ENCODE data around the gene ZNF217.

DNA sequence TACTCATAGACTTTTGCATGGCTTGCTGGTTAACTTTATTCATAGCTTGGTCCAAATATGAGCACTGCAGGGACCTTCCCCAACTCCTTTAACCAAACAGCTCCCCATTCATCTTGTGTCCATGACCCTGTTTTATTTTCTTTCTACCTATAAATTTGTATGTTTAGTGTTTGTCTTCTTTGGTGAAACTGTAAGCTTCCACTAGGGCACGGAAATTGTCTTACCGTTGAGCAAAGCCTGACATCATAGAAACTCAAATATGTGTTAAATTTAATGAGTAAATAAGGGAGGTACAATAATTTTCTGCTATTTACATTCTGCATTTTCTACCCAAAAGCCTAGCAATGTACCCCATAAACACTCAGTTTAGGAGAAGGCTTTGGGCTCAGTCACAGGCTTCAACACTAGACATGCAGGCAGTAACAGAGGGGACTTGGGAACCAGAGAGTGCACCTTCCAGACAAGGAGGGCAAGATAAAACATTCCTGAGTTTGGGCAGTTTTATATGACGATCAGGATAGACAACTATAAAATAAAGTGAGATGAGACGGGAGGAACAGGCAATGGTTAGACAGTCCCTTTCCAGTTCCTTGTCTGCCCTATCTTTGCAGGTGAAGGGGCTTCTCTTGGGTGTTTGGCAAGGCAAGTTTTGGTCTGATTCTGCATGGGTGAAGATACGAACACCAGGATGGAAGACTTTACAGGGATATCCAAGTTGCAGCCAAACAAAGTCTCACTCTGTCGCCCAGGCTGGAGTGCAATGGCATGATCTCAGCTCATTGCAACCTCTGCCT is 46.2 kb upstream of the ZNF217 start:
- TF ChIP-seq, protein P1, sequence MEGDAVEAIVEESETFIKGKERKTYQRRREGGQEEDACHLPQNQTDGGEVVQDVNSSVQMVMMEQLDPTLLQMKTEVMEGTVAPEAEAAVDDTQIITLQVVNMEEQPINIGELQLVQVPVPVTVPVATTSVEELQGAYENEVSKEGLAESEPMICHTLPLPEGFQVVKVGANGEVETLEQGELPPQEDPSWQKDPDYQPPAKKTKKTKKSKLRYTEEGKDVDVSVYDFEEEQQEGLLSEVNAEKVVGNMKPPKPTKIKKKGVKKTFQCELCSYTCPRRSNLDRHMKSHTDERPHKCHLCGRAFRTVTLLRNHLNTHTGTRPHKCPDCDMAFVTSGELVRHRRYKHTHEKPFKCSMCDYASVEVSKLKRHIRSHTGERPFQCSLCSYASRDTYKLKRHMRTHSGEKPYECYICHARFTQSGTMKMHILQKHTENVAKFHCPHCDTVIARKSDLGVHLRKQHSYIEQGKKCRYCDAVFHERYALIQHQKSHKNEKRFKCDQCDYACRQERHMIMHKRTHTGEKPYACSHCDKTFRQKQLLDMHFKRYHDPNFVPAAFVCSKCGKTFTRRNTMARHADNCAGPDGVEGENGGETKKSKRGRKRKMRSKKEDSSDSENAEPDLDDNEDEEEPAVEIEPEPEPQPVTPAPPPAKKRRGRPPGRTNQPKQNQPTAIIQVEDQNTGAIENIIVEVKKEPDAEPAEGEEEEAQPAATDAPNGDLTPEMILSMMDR (IDR thresholded peaks at IDR 0.05; ENCODE audit: low read depth, low read length), result no peak
- no peak for TF ChIP-seq POLR2A (IDR thresholded peaks at IDR 0.05; ENCODE audit: extremely low read depth, insufficient read length)
